GM19099 (cell line): ENCODE measurements around the gene MRGPRE.

ENCODE experiments used
- POLR2A ChIP-seq: IDR thresholded peaks from 3 replicates; pipeline ENCODE4 v1.6.1; 2011; ENCODE audit warnings: low read depth; ENCODE audit not compliant: insufficient read length; ENCODE audit errors: extremely low read depth

Gene MRGPRE

DNA sequence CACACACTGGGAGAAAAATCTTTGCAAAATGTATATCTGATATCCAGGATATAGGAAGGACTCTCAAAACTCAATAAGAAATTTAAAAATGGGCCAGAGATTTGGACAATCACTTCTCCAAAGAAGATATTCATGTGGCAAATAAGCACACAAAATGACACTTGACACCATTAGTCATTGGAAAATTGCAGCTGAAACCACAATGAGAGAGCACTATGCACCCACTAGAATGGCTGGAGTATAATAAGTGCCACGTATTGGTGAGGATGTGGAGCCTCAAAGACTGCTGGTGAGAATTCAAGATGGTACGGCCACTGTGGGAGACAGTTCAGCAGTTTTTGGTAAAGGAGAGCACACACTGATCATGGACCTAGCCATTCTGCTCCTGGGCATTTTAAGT, 54.3 kb downstream of the MRGPRE start:
- TF ChIP-seq POLR2A, result no peak
